HEK293T (cell line): ENCODE data around the gene SFI1.

Source experiments
- CTBP1 ChIP-seq: fragments of 450-650 bp; IDR thresholded peaks from 2 replicates; pipeline ENCODE4 v1.6.1; 2016; ENCODE audit warnings: borderline replicate concordance
- FOXK2 ChIP-seq: fragments of 450-650 bp; IDR thresholded peaks from 2 replicates; pipeline ENCODE4 v1.6.1; 2016; ENCODE audit warnings: mild to moderate bottlenecking

DNA sequence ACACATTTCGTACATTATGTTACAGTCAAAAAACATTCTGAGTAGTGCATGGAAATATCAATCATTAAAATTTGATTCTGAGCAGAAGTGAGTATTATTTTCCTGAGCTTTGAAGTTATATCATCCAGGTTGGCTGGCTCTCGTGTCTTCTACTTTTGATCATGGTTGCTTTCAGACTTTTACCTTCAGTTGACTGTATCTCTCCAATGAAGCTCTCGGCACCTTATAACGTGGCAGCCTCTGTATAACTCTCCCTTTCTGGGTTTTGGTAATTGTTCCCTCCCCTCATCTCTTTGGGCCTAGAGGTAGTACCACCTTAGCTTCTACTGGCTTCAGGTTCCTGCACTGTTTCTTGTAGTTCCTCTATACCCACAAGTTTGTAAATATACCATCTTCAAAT, 12.2 kb downstream of the SFI1 start:
- TF ChIP-seq FOXK2 (no peak), CTBP1 (no peak)
